ENCODE data around the gene ZNF200. TPM values are rescaled to one million over a fixed set of nuclear protein-coding genes. Genes with fewer than 3 reads are reported as not detected.
"Not testable (repeated sequence)": the region's sequence is repeated elsewhere in the genome, so short reads cannot be mapped to it uniquely, and the experiment has no call there.

The ZNF200 gene
- total and polyA plus RNA-seq, 4 donors: 4.3 to 7.8 (median 6.4) TPM

DNA sequence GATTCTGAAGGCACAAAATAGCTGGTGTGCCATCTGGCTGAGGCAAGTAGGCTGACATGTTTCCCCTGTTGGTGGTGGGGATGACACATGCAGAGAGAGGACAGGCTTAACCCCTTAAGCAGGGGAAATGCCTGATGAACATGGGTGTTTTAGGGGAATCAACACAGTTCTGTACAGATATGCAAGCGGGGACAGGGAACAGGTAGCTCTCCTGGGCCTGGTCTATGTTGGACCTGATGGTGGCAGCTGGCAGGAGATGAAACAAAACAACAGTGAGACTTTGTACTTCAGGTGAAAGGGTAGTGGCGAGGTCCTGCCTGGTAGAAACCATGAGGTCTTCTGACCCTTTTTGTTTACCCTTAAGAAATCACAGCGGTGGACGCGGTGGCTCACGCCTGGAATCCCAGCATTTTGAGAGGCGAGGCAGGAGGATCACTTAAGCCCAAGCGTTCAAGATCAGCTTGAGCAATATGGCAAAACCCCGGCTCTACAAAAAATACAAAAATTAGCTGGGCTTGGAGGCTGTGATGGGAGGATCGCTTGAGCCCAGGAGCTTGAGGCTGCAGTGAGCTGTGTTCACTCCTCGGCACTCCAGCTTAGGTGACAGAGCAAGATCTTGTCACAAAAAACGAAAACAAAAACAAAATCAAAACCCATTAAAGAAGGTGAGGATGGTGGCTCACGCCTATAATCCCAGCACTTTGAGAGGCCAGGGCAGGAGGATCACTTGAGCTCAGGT lies 36.5 kb downstream of the ZNF200 start:
- 74 to 80% methylated on average over 13 of the region's 13 CpGs for WGBS, 2 donors
- Histone ChIP-seq H3K9me3 (ENCODE audit: control insufficient read depth in 4 of 4, insufficient read depth in 3 of 4, low read length in 3 of 4) (peaks cover 0 to 17% (median 0%) of the 10 kb centered on the region in 4 donors), H3K9ac (ENCODE audit: insufficient read depth in 1 of 2, low read length in 2 of 2) (no peak overlapping the region), H3K27ac (ENCODE audit: low read depth in 1 of 2, low read length in 1 of 2) (no peak overlapping the region), H3K36me3 (ENCODE audit: control insufficient read depth in 4 of 4, insufficient read depth in 4 of 4, low read length in 4 of 4) (no peaks in the 10 kb centered on the region), H3K4me3 (no peak overlapping the region), H3K4me1 (ENCODE audit: control insufficient read depth in 5 of 5, insufficient read depth in 5 of 5, low read length in 5 of 5) (no peaks in the 10 kb centered on the region), H3K27me3 (ENCODE audit: control insufficient read depth in 3 of 3, insufficient read depth in 3 of 3, low read length in 2 of 3) (peaks cover 3 to 38% (median 22%) of the 10 kb centered on the region in 3 donors)
- DNase-seq (no peak), ATAC-seq (ENCODE audit: insufficient read depth, low FRiP score) (no peak)
- TF ChIP-seq, protein P1, sequence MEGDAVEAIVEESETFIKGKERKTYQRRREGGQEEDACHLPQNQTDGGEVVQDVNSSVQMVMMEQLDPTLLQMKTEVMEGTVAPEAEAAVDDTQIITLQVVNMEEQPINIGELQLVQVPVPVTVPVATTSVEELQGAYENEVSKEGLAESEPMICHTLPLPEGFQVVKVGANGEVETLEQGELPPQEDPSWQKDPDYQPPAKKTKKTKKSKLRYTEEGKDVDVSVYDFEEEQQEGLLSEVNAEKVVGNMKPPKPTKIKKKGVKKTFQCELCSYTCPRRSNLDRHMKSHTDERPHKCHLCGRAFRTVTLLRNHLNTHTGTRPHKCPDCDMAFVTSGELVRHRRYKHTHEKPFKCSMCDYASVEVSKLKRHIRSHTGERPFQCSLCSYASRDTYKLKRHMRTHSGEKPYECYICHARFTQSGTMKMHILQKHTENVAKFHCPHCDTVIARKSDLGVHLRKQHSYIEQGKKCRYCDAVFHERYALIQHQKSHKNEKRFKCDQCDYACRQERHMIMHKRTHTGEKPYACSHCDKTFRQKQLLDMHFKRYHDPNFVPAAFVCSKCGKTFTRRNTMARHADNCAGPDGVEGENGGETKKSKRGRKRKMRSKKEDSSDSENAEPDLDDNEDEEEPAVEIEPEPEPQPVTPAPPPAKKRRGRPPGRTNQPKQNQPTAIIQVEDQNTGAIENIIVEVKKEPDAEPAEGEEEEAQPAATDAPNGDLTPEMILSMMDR (IDR thresholded peaks at IDR 0.05; ENCODE audit: control extremely low read depth, extremely low read depth): no peak

DNA sequence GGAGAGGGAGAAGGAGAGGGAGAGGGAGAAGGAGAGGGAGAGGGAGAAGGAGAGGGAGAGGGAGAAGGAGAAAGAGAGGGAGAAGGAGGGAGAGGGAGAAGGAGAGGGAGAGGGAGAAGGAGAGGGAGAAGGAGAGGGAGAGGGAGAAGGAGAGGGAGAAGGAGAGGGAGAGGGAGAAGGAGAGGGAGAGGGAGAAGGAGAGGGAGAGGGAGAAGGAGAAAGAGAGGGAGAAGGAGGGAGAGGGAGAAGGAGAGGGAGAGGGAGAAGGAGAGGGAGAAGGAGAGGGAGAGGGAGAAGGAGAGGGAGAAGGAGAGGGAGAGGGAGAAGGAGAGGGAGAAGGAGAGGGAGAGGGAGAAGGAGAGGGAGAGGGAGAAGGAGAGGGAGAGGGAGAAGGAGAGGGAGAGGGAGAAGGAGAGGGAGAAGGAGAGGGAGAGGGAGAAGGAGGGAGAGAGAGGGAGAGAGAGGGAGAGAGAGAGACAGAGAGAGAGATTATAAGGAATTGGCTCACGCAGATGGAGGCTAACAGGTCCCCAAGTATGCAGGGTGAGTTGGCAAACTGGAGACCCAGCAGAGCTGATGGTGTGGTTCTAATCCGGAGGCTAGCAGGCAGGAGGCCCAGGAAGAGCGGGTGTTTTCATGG lies 37.1 kb downstream of the ZNF200 start:
- peaks cover 3 to 45% (median 28%) of the 10 kb centered on the region in 3 donors for H3K27me3 ChIP-seq (ENCODE audit: control insufficient read depth in 3 of 3, insufficient read depth in 3 of 3, low read length in 2 of 3)
- 62 to 72% methylated on average over 3 of the region's 3 CpGs for WGBS, 2 donors

DNA sequence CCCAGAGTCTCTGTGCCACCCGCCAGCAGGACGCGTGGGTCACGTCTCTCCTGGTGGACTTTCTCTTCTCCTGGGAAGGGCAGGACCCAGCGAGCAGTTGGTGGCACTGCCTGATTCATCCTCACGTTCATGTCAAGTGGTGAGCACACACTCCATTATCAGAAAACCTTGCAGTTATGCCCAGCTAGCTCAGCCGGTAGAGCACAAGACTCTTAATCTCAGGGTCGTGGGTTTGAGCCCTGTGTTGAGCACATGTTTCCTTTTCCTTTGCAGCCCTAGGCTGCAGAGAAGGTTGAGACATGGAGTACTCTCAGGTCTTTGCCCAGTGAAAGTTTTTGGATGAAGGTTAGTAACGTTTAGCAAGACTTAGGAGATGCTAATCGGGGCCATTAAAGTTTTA lies 39.0 kb downstream of the ZNF200 start:
- H3K27me3 ChIP-seq (ENCODE audit: control insufficient read depth in 3 of 3, insufficient read depth in 3 of 3, low read length in 2 of 3): peaks cover 3 to 58% (median 45%) of the 10 kb centered on the region in 3 donors

More for the DNA sequence above, 37.1 kb downstream of the ZNF200 start:
- not testable (repeated sequence) for H3K36me3 ChIP-seq (ENCODE audit: control insufficient read depth in 4 of 4, insufficient read depth in 4 of 4, low read length in 4 of 4); ATAC-seq (ENCODE audit: insufficient read depth, low FRiP score); H3K27ac ChIP-seq (ENCODE audit: low read depth in 1 of 2, low read length in 1 of 2); H3K4me3 ChIP-seq; DNase-seq; H3K9ac ChIP-seq (ENCODE audit: insufficient read depth in 1 of 2, low read length in 2 of 2); H3K4me1 ChIP-seq (ENCODE audit: control insufficient read depth in 5 of 5, insufficient read depth in 5 of 5, low read length in 5 of 5)
- peaks cover 0 to 15% (median 0%) of the 10 kb centered on the region in 4 donors for H3K9me3 ChIP-seq (ENCODE audit: control insufficient read depth in 4 of 4, insufficient read depth in 3 of 4, low read length in 3 of 4)

DNA sequence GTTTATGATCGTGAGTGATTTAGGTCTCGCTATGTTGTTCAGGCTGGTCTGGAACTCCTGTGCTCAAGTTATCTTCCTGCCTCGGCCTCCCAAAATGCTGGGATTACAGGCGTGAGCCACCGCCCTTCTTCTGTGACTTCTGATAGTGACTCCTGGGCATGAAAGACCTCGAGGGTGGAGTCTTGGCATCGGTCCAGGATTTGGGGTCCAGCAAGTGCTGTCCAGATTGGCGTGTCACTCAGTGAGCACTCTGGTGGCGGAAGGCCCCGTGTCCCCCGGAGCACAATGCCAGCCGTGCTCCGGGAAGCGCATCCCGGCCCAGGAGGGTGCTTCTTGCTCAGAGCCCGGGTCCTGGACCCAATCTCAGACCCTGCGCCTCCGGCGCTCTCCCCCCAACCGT lies 40.2 kb downstream of the ZNF200 start:
- Histone ChIP-seq H3K27ac (ENCODE audit: low read depth in 1 of 2, low read length in 1 of 2) (no peak overlapping the region), H3K27me3 (ENCODE audit: control insufficient read depth in 3 of 3, insufficient read depth in 3 of 3, low read length in 2 of 3) (peaks cover 6 to 68% (median 57%) of the 10 kb centered on the region in 3 donors)
- TF ChIP-seq, protein P1 (IDR thresholded peaks at IDR 0.05; ENCODE audit: control extremely low read depth, extremely low read depth): no peak

More for the DNA sequence above, 39.0 kb downstream of the ZNF200 start:
- H3K36me3 ChIP-seq (ENCODE audit: control insufficient read depth in 4 of 4, insufficient read depth in 4 of 4, low read length in 4 of 4): no peaks in the 10 kb centered on the region
- no peak overlapping the region for H3K27ac ChIP-seq (ENCODE audit: low read depth in 1 of 2, low read length in 1 of 2)
- TF ChIP-seq, protein P1 (IDR thresholded peaks at IDR 0.05; ENCODE audit: control extremely low read depth, extremely low read depth): no peak
- DNase-seq (no peak), ATAC-seq (ENCODE audit: insufficient read depth, low FRiP score) (no peak)
- no peak overlapping the region for H3K9ac ChIP-seq (ENCODE audit: insufficient read depth in 1 of 2, low read length in 2 of 2)
- H3K4me1 ChIP-seq (ENCODE audit: control insufficient read depth in 5 of 5, insufficient read depth in 5 of 5, low read length in 5 of 5): no peaks in the 10 kb centered on the region
- 62 to 67% methylated on average over 10 of the region's 10 CpGs for WGBS, 2 donors
- no peak overlapping the region for H3K4me3 ChIP-seq
- peaks cover 0 to 13% (median 0%) of the 10 kb centered on the region in 4 donors for H3K9me3 ChIP-seq (ENCODE audit: control insufficient read depth in 4 of 4, insufficient read depth in 3 of 4, low read length in 3 of 4)

More for the DNA sequence above, 40.2 kb downstream of the ZNF200 start:
- 77 to 85% methylated on average over 20 of the region's 20 CpGs for WGBS, 2 donors
- no peaks in the 10 kb centered on the region for H3K36me3 ChIP-seq (ENCODE audit: control insufficient read depth in 4 of 4, insufficient read depth in 4 of 4, low read length in 4 of 4)
- no peak overlapping the region for H3K9ac ChIP-seq (ENCODE audit: insufficient read depth in 1 of 2, low read length in 2 of 2)
- DNase-seq (no peak), ATAC-seq (ENCODE audit: insufficient read depth, low FRiP score) (no peak)
- no peak overlapping the region for H3K4me3 ChIP-seq
- H3K9me3 ChIP-seq (ENCODE audit: control insufficient read depth in 4 of 4, insufficient read depth in 3 of 4, low read length in 3 of 4): peaks cover 0 to 15% (median 0%) of the 10 kb centered on the region in 4 donors
- H3K4me1 ChIP-seq (ENCODE audit: control insufficient read depth in 5 of 5, insufficient read depth in 5 of 5, low read length in 5 of 5): peaks cover 0 to 1% (median 0%) of the 10 kb centered on the region in 5 donors

Measured in lung (tissue), 12 donors.